ENCODE data around the gene DCAF6.

- TF ChIP-seq CTCF (conservative IDR thresholded peaks at IDR 0.05 in 1 of 2, IDR thresholded peaks at IDR 0.05 in 1 of 2; ENCODE audit: extremely low read depth in 1 of 2, insufficient read depth in 1 of 2, low read depth in 1 of 2, low read length in 2 of 2) (no peak), EZH2 (IDR thresholded peaks at IDR 0.05; ENCODE audit: borderline replicate concordance, low read length) (no peak)
Observed at GRCh38 chr1:167934426-167935215, 1.9 kb upstream of the DCAF6 start.

Measured in mammary epithelial cell (primary cell).